RKO (cell line): ENCODE measurements around the gene SLC25A24.
"Not testable (repeated sequence)": the region's sequence is repeated elsewhere in the genome, so short reads cannot be mapped to it uniquely, and the experiment has no call there.

ENCODE experiments used
- DNase-seq: peaks from one replicate; pipeline ENCODE4 v3.0.0-alpha.2; 2016; ENCODE audit warnings: low spot score

Gene SLC25A24

DNA sequence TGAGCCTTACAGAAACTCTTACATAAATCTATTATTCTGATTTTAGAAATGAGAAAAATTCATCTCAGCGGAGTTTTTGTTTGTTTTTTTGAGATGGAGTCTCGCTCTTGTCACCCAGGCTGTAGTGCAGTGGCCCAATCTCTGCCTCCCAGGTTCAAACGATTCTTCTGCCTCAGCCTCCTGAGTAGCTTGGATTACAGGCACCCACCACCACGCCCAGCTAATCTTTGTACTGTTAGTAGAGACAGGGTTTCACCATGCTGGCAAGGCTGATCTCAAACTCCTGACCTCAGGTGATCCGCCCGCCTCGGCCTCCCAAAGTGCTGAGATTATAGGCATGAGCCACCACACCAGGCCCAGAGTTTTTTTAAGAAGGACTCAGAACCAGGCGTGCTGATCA is 60.6 kb downstream of the SLC25A24 start:
- not testable (repeated sequence) for DNase-seq

DNA sequence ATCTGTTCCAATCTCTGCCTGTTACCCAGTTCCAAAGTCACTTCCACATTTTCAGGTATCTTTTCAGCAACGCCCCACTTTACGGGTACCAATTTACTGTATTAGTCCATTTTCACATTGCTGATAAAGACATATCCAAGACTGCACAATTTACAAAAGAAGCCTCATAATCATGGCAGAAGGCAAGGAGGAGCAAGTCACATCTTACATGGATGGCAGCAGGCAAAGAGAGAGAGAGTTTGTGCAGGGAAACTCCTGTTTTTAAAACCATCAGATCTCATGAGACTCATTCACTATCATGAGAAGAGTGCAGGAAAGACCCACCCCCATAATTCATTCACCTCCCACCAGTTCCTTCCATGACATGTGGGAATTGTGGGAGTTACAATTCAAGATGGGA is 67.0 kb downstream of the SLC25A24 start:
- not testable (repeated sequence) for DNase-seq

DNA sequence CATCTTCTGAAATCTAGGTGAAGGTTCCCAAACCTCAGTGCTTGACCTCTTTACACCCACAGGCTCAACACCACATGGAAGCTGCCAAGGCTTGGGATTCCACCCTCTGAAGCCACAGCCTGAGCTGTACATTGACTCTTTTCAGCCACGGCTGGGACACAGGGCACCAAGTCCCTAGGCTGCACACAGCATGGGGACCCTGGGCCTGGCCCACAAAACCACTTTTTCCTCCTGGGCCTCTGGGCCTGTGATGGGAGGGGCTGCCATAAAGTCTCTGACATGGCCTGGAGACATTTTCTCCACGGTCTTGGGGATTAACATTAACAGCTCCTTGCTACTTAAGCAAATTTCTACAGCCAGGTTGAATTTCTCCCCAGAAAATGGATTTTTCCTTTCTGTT is 67.8 kb downstream of the SLC25A24 start:
- not testable (repeated sequence) for DNase-seq

DNA sequence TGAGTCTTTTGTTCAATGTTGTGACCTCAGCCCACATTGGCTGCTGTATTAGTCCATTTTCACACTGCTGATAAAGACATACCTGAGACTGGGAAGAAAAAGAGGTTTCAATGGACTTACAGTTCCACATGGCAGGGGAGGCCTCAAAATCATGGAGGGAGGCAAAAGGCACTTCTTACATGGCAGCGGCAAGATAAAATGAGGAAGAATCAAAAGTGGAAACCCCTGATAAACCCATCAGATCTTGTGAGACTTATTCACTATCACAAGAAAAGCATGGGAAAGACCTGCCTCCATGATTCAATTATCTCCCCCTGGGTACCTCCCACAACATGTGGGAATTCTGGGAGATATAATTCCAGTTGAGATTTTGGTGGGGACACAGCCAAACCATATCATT is 68.9 kb downstream of the SLC25A24 start:
- not testable (repeated sequence) for DNase-seq

DNA sequence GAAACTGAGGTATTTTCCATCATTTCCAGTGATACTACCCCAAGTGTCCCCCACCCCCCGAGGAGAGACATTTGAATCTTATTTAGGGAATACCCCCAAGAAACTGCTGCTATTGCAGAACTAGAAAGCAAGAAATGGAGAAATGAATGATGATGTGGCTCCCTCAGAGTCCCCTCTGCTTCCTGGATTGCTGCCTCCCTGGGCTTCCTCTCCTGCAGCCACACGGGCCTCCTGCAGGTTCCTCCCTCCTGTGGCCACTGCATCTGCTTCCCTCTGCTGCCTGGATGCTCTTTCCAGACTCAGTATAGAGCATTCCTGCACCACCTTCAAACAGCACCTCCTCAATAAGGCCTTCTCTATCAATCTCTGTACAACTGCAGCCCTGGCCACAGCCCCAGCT is 69.3 kb downstream of the SLC25A24 start:
- no peak for DNase-seq

DNA sequence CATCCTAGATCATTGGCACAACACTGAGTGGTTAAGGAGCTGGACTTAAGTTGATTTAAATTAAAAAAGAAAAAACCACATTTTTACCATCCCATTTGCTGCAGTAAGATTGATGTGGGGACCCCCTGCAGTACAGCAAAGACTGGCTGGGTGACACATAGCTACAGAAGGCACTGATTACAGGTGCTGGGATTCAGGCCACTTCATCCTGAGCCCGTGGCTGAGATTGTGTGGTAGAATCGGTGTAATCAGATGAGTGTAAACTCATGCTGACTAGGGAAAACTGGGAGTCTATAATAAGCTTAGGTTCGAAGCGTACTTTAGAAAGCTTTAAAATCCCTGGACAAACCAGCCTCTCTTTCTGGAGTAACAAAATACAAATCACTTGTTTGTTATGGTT is 70.1 kb downstream of the SLC25A24 start:
- DNase-seq = no peak

DNA sequence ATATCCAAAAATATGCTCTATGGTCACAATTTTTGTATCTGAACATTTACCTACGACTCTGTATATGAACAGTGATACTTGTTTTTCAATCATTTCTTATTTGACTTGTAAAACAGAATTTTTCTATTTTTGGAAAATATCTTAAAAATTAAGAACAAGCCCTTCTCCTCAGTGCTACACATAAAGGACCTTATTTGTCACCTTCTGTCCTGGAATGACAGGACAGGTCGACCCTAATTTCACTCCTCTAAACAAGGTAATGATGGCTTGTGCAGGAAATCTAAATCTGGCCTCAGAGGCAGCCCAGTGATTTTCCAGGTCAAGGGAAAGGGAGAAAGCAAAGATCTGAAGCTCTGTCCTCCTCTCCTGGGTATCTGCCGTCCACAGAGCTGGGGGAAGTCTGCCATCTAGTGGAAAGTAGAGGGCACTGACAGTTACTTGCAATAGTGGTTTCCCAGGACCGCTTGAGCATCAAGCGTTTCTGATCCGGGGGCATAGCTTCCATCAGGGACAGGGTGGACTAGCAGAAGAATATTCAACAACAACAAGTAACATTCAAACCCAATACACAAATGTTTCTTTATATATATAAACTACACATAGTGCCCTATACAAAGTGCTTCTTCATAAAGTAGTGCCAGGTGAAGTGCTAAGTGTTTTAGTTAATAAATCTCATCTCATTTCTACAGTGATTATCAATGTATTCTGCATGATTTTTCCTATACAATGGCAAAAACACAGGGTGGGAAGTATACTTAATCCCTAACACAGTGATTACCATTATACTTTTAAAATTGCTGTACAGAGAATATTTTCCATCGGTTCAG is 74.6 kb downstream of the SLC25A24 start:
- DNase-seq = peak; percentile 76

DNA sequence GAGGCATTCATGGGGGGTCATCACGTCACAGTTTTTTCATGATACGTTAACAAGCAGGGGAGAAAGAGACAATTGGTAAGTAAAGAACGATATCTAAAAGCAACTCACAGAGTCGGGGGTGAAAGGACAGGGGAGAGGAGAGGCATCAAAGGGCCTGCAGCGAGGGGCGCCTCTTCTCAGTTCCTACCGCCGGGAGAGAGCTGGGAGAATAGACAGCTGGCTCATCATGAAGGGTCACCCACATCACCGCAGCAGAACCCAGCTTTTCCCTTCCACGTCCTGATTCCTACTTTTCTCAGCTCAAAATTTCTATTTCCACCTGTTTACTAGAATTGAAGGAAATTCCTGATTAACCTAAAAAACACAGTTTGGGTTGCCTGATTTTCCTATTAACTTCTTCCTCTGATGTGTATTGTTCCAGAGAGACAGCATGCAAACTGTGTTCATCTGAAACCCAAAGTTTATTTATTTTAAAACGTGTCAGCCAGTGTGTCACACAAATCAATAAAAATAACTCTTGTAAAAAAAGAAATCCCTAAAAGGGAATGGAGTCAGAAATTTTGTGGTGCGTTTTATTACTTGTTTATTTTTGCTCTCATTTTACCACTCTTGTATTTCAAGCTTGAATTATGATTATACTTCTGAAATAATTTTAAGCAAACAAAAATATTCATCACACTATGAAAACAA is 75.4 kb downstream of the SLC25A24 start:
- no peak for DNase-seq

DNA sequence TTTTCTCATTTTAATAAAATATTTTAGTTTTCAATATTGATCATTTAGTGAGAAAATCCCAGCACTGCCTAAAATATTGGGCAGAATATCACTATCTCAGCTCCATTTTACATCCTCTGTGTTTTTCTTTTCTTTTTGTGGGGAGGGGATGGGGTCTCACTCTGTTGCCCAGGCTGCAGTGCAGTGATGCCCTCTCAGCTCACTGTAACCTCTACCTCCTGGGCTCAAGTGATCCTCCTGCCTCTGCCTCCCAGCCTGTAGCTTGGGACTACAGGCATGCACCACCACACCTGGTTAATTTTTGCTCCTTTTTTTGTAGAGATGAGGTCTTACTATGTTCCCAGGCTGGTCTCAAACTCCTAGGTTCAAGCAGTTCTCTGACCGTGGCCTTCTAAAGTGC is 76.1 kb downstream of the SLC25A24 start:
- DNase-seq = no peak

DNA sequence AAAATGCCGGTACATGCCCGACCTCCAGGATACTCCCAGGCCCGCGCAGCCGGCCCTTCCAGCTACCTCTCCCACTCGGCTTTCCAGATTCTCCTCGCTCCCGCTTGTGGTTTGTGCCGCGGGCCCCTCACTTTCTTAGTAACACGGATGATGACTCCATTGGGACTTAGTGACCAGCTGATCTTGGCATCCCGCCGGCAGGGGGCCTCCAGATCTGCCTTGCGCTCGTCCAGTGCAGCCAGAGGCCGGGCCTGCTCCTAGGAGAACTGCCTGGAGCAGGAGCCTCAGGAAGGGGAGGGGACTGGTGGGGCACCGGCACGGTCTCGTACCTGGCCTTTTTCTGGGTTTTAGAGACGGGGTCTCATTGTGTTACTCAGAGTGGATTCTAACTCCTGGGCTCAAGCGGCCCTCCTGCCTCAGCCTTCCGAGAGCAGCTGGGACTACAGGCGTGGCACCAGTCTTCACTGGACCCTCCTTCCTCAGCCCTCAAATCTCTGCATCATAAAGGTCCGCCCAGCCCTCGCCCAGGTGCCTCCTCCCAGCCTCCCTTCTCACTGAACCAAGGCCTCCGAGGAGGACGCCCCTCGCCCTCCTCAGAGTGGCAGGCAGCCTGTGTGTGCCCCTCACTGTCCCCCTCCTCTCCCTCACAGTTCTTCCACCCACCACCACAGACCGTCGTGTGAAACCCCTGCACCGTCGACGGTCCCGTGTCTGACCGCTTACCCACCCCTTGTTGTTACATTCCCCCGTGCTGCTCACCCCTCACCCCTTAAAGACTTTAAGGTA is 78.6 kb downstream of the SLC25A24 start:
- no peak for DNase-seq

DNA sequence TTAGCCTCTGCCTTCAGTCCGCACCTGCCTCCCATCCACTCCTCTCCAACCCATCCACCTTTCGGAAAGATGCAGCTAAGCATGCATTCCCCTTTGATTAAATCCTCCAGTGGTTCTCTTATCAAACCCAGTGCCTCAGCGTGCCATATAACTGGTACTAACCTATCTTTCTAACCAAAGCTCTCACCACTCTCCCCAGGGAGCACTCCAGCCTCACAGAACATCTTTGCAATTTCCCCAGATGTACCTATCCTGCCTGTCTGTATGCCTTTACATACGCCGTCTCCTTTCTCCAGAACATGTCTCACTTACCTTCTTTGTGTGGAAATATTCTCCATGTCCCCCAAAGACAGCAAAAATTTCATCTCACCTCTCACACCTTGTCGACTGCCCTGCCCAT is 80.0 kb downstream of the SLC25A24 start:
- no peak for DNase-seq

DNA sequence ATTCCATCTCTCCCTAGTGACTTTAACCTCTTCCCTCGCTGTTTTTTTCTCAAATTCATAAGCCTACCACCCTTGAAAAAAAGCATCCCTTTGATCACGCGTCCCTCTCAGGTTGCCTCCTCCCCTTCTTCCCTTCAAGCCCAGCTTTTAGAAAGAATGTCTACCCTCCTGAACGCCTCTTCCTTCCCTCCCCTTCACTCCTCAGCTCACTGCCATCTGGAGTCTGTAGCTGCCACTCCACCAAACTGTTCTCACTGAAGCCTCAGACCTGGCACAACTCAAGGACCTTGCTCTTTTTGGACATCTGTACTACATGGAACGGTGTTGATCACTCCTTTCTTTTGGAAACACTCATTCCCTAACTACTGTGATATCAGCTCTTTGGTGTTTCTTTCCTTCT is 80.6 kb downstream of the SLC25A24 start:
- no peak for DNase-seq

DNA sequence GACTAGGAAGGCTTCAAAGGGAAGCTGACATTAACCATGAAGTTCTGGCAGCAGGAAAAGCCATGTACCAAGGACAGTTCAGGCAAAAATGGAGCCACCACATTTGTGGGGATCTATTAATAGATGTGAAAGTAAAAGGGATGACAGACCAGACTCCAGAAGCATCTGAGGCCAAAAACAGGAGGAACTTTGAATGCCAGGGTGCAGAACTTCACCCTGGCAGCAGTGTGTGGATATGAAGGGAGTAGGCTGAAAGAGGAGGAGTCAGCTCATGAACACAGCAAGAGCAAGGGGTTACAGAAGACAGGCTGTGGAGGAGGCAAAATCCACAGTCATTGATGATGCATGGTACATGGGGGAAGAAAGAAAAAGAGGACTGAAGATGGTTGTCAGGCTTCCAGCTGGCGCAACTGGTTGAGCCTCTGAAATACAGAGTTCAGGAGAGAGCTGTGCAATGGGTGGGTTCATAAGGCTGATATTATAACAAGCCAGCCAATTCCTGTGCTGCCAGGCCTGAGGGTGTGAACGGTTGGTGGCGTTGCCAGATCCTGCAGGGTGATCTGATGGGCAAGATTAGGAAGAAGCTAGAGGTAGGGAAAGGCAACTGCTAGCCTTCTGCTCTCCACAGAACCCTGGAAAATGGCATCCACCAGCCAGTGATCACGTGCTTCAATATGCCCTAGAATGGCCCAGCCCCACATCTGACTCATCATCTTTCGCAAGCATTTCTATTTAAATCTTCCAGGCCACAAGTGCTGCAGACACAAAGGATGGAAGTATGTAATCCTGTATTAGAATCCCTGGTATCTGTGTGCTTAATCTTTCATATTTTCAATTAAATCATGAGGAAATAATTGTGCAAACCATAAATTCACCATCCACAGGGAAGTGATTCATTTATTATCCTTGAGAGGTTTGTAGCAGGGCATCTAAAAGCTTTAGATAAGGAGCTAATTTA is 81.9 kb downstream of the SLC25A24 start:
- DNase-seq = peak; percentile 14

DNA sequence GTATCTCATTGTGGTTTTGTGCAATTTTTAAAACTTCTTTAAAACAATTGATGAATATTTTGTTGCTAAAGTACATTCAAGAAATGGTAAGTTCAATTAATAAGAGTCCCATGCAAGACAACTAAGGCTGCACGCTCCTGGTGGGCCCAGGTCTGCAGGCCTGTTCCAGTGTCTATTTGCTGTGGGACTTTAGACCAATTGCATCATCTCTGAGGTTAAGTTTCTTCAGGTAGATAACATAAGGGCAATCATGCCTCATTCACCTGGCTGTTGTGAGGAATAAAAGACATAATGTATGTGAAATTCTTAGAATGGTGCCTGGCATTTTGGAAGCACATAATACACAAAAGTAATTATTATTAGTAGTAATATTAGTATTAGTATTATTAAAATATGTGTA is 82.9 kb downstream of the SLC25A24 start:
- no peak for DNase-seq

DNA sequence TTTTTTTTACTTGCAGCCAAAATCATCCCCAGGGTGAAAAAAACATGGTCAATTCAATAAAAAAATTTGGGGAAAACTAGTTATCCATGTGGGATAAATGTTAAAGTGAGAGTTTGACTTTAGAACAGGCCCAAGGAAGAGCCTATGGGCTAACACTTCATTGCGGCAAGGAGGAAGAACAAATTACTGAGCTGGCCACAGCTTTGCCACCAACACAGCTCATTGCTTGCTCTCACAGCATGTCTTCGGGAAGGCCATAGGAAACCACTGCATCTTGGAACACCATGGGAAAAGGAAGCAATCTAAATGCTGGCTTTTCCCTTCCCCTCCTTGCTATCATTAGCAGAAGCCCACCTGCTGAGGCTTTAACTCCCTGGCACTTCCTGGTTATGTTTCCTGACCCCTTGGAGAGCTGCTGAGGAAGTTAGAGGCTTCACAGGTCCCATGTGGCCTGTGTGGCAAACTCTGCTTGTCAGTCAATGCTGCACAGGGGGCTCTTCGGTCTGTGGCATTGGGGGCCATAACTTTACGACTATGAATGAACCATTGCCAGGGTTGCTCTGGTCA is 86.0 kb downstream of the SLC25A24 start:
- DNase-seq = no peak

DNA sequence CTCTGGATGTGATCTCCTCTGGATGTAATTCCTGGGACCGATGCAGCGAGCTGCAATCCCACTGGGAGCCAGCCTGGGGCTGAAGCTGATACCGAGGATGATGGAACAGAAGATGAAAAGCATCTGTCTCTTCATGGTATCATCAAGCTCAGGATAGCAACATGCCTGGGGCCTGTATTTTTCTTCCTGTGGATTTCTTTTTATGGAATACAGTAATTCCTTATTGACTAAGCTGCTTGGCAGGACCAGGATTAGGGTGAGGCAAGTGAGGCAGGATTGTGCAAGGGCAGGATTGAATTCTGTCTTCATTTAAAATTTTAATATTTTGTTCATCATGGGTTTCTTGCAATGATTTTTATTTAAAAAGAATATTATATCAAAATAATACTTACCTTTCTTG is 86.6 kb downstream of the SLC25A24 start:
- DNase-seq = no peak

DNA sequence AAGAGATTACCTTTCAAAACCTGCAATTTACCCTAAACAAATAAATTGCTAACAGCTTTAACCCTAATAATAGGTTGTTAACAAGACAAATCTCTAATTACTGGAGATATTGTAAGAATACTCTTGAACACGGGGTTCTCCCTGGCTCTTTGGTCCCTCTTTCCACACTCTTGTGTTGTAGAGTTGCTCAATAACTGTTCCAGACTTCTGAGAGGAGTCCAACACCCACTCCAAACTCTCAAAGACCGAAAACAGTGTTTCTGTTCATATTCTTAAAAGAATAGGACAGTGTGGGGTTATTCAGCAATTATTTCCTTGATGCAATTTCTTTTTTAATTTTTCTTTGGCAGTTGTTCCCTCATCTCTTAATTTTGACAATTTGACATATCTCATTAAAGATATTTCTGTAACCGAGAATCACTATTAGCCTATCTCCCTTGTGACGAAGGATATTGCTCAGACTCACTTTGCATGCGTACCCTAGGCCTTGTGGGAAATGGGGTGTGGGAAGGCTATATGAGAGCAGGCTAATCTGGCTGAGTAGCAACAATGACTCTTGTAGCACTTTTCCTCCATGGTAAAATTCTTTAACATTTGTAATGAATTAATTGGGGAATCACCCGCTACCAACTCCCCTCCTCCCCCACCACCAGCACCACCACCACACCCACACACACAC is 90.7 kb downstream of the SLC25A24 start:
- no peak for DNase-seq

DNA sequence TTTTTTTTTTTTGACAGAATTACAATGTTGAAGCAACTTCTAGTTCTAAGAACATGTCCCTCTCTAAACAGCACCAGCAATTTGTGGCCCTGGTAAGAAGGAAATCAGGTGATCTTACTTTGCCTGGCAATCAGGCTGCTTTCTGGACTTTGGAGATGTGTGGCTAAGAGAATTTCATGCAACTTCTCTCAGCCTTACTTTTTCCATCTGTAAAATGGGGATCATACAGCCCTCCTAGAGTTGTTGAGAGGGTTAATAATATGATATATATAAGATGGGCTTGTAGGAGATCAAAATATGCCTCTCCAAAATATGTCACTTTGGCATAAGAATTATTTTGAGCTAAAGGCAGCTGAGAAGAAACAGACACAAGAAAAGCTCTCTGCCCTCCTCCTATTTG is 92.0 kb downstream of the SLC25A24 start:
- DNase-seq = no peak

DNA sequence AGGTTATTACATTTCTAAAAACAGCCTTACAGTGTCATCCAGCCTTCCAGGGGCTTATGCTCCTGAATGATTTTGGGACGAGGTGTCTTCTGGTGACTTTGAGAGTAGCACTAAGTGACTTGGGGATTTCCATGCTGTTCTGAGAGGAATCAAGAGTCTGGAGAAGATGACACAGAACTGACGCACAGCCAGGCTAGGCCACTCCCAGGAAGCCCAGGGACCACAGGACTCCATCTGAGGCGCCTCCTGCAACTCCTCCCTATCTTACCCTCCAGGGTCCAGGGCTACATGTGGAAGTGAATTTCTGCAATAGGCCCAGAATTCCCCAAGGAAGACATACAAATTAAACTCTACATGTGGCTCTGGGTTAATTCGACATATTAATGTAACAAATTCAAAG is 92.5 kb downstream of the SLC25A24 start:
- peak; percentile 71 for DNase-seq

DNA sequence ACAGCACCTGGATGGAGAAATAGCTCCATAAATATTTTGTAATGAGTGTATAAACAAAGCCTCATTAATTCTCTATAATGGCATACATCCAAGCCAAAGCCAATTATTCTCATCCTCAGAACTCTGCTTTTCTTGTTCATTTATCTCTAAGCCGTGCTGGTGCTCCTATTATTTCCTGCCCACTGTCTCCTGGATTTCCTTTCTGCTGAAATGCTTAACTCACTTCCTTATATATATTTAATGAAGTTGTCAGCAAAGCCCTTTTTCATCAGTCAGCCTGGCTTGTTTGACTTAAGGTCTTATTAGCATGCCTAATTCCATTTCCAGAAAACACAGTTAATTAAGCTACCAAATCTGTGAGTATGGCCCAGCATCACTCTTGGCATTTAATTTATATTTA is 93.4 kb downstream of the SLC25A24 start:
- no peak for DNase-seq

DNA sequence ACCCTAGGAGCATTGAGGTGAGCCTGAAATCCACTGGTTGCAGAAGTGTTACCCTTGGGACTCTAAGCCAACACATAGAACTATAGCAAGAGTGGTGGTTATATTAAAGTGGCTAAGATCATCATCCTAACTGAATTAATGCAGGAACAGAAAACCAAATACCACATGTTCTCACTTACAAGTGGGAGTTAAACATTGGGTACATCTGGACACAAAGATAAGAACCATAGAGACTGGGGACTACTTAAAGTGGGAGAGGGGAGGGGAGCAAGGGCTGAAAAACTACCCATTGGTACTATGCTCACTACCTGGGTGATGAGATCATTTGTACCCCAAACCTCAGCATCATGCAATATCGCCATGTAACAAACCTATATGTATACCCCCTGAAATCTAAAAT is 100.0 kb downstream of the SLC25A24 start:
- DNase-seq = no peak
